DND-41 (cell line): Measurements from ENCODE around the gene SGSM2.

Source experiments
- ATAC-seq: fragments of 200-7000 bp; cut with Tn5 transposase; 3 replicates; pipeline ENCODE4 v1.9.1; 2021; ENCODE audit warnings: low read depth; ENCODE audit not compliant: insufficient read depth
- DNase-seq: peaks from one replicate; pipeline ENCODE4 v3.0.0-alpha.2; 2020
- H2AFZ ChIP-seq: 2 replicates; pipeline ENCODE4 v1.6.0; 2012; ENCODE audit warnings: low read depth, low read length
- H3K27ac ChIP-seq: 2 replicates; pipeline ENCODE4 v1.5.1; 2012; ENCODE audit warnings: low read length, inconsistent platforms
- H3K27me3 ChIP-seq: fragments of 200-600 bp; sonication (generic); 2 replicates; pipeline ENCODE4 v1.6.0; 2012; ENCODE audit warnings: low read length, mild to moderate bottlenecking, inconsistent platforms; ENCODE audit not compliant: insufficient read depth, poor library complexity
- H3K36me3 ChIP-seq: 2 replicates; pipeline ENCODE4 v1.5.1; 2012; ENCODE audit warnings: low read length, inconsistent platforms; ENCODE audit not compliant: insufficient read depth
- H3K4me1 ChIP-seq: 2 replicates; pipeline ENCODE4 v1.5.1; 2012; ENCODE audit warnings: mild to moderate bottlenecking, low read length; ENCODE audit not compliant: insufficient read depth
- H3K4me2 ChIP-seq: 2 replicates; pipeline ENCODE4 v1.6.0; 2012; ENCODE audit warnings: mild to moderate bottlenecking, moderate library complexity, low read length, inconsistent platforms; ENCODE audit not compliant: insufficient read depth
- H3K4me3 ChIP-seq, 2 experiments: fragments of 200-600 bp in 1 of 2; shearing (Covaris generic) in 1 of 2; 2 replicates each; pipeline ENCODE4 v1.5.1; 2012 to 2016; ENCODE audit warnings: inconsistent platforms in 2 of 2, low read length in 2 of 2, mild to moderate bottlenecking in 2 of 2, low read depth in 1 of 2, moderate library complexity in 1 of 2
- H3K79me2 ChIP-seq: 2 replicates; pipeline ENCODE4 v1.6.0; 2012; ENCODE audit warnings: low read length, inconsistent platforms; ENCODE audit not compliant: insufficient read depth
- H3K9ac ChIP-seq: 2 replicates; pipeline ENCODE4 v1.6.0; 2012; ENCODE audit warnings: low read depth, mild to moderate bottlenecking, inconsistent platforms, low read length, moderate library complexity
- H3K9me3 ChIP-seq: 2 replicates; pipeline ENCODE4 v1.5.1; 2012; ENCODE audit warnings: low read length, moderate library complexity, mild to moderate bottlenecking, inconsistent platforms; ENCODE audit not compliant: insufficient read depth, severe bottlenecking
- H4K20me1 ChIP-seq: 2 replicates; pipeline ENCODE4 v1.6.0; 2012; ENCODE audit warnings: low read length; ENCODE audit not compliant: insufficient read depth
- CTCF ChIP-seq: IDR thresholded peaks from 2 replicates; pipeline ENCODE4 v1.5.1; 2012; ENCODE audit warnings: borderline replicate concordance, low read length, moderate library complexity, mild to moderate bottlenecking; ENCODE audit not compliant: poor library complexity, severe bottlenecking; ENCODE audit errors: extremely low read depth
- EZH2 ChIP-seq: IDR thresholded peaks from 3 replicates; pipeline ENCODE4 v1.6.1; 2012; ENCODE audit warnings: borderline replicate concordance, low read depth, mild to moderate bottlenecking, moderate library complexity, low read length, inconsistent platforms; ENCODE audit not compliant: severe bottlenecking

SGSM2 gene

GRCh38 chr17:2380226-2380922, 43.1 kb downstream of the SGSM2 start:
- Histone ChIP-seq H4K20me1 (peaks cover 8% of the 10 kb centered on the region; the same call in 1 of the 2 replicates), H3K4me1 (peaks cover 6% of the 10 kb centered on the region), H3K9me3 (no peaks in the 10 kb centered on the region), H3K9ac (no peak overlapping the region), H3K27me3 (no peaks in the 10 kb centered on the region), H3K4me3 (no peak overlapping the region), H3K36me3 (peaks cover 54% of the 10 kb centered on the region), H3K27ac (no peak overlapping the region), H3K79me2 (no peaks in the 10 kb centered on the region), H3K4me2 (no peak overlapping the region), H2AFZ (no peak overlapping the region)
- no peak for DNase-seq
- ATAC-seq = no peak
- TF ChIP-seq CTCF (no peak), EZH2 (no peak)

GRCh38 chr17:2380950-2381649, 43.8 kb downstream of the SGSM2 start:
- Histone ChIP-seq H3K4me1 (peaks cover 6% of the 10 kb centered on the region), H4K20me1 (peaks cover 10% of the 10 kb centered on the region; the same call in 1 of the 2 replicates), H3K9ac (no peak overlapping the region), H2AFZ (no peak overlapping the region), H3K79me2 (no peaks in the 10 kb centered on the region), H3K27ac (no peak overlapping the region), H3K4me3 (no peak overlapping the region), H3K27me3 (no peaks in the 10 kb centered on the region), H3K36me3 (peaks cover 53% of the 10 kb centered on the region), H3K4me2 (no peak overlapping the region), H3K9me3 (no peaks in the 10 kb centered on the region)
- DNase-seq (no peak), ATAC-seq (no peak)
- no peak for TF ChIP-seq EZH2
- TF ChIP-seq CTCF = no peak

GRCh38 chr17:2383628-2384167, 46.4 kb downstream of the SGSM2 start:
- no peak overlapping the region for H3K4me3 ChIP-seq
- DNase-seq (no peak), ATAC-seq (no peak)
- no peak overlapping the region for H3K27ac ChIP-seq
- no peaks in the 10 kb centered on the region for H3K27me3 ChIP-seq
- H3K9me3 ChIP-seq = no peaks in the 10 kb centered on the region
- H3K4me1 ChIP-seq = peaks cover 6% of the 10 kb centered on the region
- H3K79me2 ChIP-seq = 0 out of 2 replicates have a peak, but pooled peaks cover 4% of the 10 kb centered on the region
- no peak overlapping the region for H3K9ac ChIP-seq
- no peak overlapping the region for H2AFZ ChIP-seq
- H4K20me1 ChIP-seq = peaks cover 16% of the 10 kb centered on the region; the same call in 1 of the 2 replicates
- no peak overlapping the region for H3K4me2 ChIP-seq
- H3K36me3 ChIP-seq = peaks cover 53% of the 10 kb centered on the region
- no peak for TF ChIP-seq CTCF
- no peak for TF ChIP-seq EZH2
